Colonic mucosa (tissue), 4 donors: ENCODE data around the gene WEE1. TPM values are rescaled to one million over a fixed set of nuclear protein-coding genes. Genes with fewer than 3 reads are reported as not detected.
"Not testable (repeated sequence)": the region's sequence is repeated elsewhere in the genome, so short reads cannot be mapped to it uniquely, and the experiment has no call there.

ENCODE experiments used
- DNase-seq: peaks from one replicate; pipeline ENCODE4 v3.0.0-alpha.2; 2020
- H3K27ac ChIP-seq: fragments of 200-600 bp; one replicate; pipeline ENCODE4 v1.8.0; 2021
- H3K27me3 ChIP-seq: fragments of 200-600 bp; one replicate; pipeline ENCODE4 v1.8.0; 2021
- H3K36me3 ChIP-seq: fragments of 200-600 bp; one replicate; pipeline ENCODE4 v1.8.0; 2021
- H3K4me1 ChIP-seq: fragments of 200-600 bp; one replicate; pipeline ENCODE4 v1.8.0; 2021; ENCODE audit warnings: mild to moderate bottlenecking
- H3K4me3 ChIP-seq: fragments of 200-600 bp; one replicate; pipeline ENCODE4 v1.8.0; 2021
- H3K9ac ChIP-seq, 2 donors: one replicate each; pipeline ENCODE4 v1.7.0; 2013; ENCODE audit warnings: control low read depth in 2 of 2, low read depth in 2 of 2, low read length in 2 of 2
- H3K9me3 ChIP-seq: fragments of 200-600 bp; one replicate; pipeline ENCODE4 v1.8.0; 2021
- intact Hi-C: fragments of 100-400 bp; cut with DNase I; formaldehyde crosslinking; loops from one replicate; pipeline ENCODE4 v1.14.1; 2022
- total RNA-seq, 2 donors: library from RNA; stranded (reverse); fragmentation: NEBNext Ultra II Directional in 1 of 2; extraction: Animal tissue kit (Norgen Biotek cat#: 25700) in 1 of 2; gene quantifications; one replicate each; pipeline ENCODE4 v1.2.1, GENCODE V29; 2021
- TF ChIP-seq, protein P1 (sequence below): fragments of 200-600 bp; IDR thresholded peaks from one replicate; pipeline ENCODE4 v1.8.0; 2022; ENCODE audit warnings: antibody characterized with exemption, mild to moderate bottlenecking
- donor health status: healthy.
- donor health status: DM: no; HTN: no; CAD: no.
- donor health status: DM: no; HTN: no; CAD: no.

WEE1 gene
- total RNA-seq, 2 donors from 2014 or later, result 27.8 to 37.9 TPM

DNA sequence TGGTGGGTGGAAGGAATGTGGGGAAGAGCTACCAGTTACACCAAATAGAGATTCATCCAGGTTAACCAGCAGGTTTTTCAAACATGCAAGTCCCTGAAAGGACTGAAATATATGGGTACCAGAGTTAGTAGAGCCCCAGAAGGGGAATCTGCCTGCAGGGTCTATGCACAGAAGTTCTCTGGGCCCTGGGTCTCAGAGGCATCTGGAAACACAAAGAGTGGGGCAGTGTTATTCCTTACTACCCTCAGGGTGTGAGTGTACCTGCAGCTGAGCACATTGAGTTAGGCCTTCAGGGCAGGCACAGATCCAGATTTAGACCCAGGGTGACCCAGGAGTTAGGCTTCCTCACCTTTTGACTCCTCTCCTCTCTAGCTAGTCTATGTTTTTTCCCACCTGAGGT, 46.5 kb downstream of the WEE1 start:
- H3K9me3 ChIP-seq, result no peaks in the 10 kb centered on the region
- H3K4me1 ChIP-seq, result no peaks in the 10 kb centered on the region
- intact Hi-C loops, result no loop called here
- no peaks in the 10 kb centered on the region for H3K36me3 ChIP-seq
- no peak for DNase-seq
- no peak overlapping the region for H3K9ac ChIP-seq
- H3K4me3 ChIP-seq, result no peak overlapping the region
- no peak overlapping the region for H3K27ac ChIP-seq
- H3K27me3 ChIP-seq, result no peaks in the 10 kb centered on the region
- TF ChIP-seq, protein P1, sequence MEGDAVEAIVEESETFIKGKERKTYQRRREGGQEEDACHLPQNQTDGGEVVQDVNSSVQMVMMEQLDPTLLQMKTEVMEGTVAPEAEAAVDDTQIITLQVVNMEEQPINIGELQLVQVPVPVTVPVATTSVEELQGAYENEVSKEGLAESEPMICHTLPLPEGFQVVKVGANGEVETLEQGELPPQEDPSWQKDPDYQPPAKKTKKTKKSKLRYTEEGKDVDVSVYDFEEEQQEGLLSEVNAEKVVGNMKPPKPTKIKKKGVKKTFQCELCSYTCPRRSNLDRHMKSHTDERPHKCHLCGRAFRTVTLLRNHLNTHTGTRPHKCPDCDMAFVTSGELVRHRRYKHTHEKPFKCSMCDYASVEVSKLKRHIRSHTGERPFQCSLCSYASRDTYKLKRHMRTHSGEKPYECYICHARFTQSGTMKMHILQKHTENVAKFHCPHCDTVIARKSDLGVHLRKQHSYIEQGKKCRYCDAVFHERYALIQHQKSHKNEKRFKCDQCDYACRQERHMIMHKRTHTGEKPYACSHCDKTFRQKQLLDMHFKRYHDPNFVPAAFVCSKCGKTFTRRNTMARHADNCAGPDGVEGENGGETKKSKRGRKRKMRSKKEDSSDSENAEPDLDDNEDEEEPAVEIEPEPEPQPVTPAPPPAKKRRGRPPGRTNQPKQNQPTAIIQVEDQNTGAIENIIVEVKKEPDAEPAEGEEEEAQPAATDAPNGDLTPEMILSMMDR, result no peak

DNA sequence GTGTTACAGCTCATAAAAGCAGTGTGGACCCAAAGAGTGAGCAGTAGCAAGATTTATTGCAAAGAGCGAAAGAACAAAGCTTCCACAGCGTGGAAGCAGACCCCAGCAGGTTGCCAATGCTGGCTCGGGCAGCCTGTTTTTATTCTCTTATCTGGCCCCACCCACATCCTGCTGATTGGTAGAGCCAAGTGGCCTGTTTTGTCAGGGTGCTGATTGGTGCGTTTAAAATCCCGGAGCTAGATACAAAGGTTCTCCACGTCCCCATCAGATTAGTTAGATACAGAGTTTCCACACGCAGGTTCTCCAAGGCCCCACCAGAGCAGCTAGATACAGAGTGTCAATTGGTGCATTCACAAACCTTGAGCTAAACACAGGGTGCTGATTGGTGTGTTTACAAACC, 48.9 kb downstream of the WEE1 start:
- intact Hi-C loops, H3K9ac ChIP-seq, H3K9me3 ChIP-seq, H3K4me1 ChIP-seq, H3K27me3 ChIP-seq, H3K36me3 ChIP-seq, H3K4me3 ChIP-seq, DNase-seq, H3K27ac ChIP-seq: not testable (repeated sequence)

DNA sequence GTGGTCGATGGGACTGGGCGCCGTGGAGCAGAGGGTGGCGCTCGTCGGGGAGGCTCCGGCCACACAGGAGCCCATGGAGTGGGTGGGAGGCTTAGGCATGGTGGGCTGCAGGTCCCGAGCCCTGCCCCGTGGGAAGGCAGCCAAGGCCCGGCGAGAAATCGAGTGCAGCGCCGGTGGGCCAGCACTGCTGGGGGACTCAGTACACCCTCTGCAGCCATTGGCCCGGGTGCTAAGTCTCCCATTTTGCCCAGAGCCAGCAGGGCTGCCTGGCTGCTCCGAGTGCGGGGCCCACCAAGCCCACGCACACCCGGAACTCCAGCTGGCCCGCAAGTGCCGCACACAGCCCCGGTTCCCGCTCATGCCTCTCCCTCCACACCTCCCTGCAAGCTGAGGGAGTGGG, 49.6 kb downstream of the WEE1 start:
- intact Hi-C loops, H3K9me3 ChIP-seq, H3K27me3 ChIP-seq, H3K9ac ChIP-seq, H3K36me3 ChIP-seq, DNase-seq, H3K27ac ChIP-seq, H3K4me3 ChIP-seq, H3K4me1 ChIP-seq: not testable (repeated sequence)

DNA sequence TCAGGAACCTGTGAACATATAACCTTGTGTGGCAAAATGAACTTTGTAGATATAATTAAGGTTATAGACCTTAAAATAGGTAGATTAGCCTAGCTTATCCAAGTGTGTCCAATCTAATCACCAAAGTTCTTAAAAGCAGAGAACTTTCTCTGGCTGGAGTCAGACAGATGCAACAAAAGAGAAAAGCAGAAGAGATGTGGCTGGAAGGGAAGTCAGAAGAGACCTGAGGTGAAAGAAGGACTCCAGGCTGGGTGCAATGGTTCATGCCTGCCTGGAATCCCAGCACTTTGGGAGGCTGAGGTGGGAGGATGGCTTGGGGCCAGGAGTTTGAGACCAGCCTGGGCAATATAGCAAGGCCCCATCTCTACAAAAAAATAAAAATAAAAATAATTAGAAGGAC, 51.0 kb downstream of the WEE1 start:
- Histone ChIP-seq H3K27me3 (no peaks in the 10 kb centered on the region), H3K9ac (no peak overlapping the region), H3K36me3 (no peaks in the 10 kb centered on the region), H3K4me1 (no peaks in the 10 kb centered on the region), H3K9me3 (no peaks in the 10 kb centered on the region), H3K27ac (no peak overlapping the region), H3K4me3 (no peak overlapping the region)
- TF ChIP-seq, protein P1, result no peak
- DNase-seq, result no peak
- intact Hi-C loops, result no loop called here

DNA sequence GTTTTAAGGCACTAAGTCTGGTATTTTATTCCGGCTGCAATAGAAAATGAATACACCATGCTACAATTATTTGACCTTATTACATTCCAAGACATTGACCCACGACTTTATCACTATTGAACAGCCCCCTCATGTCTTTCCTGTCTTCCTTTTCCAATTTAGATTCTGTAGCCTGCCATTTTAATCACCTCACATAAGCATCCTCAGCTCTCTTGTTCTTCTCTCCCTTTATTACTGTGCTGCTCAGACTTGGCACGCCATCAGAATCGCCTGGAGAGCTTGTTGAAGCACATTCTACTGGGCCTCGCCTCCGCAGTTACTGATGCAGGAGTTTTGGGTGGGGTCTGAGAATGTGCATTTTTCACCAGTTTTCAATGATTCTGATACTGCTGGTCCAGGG, 51.7 kb downstream of the WEE1 start:
- Histone ChIP-seq H3K4me1 (no peaks in the 10 kb centered on the region), H3K9me3 (no peaks in the 10 kb centered on the region), H3K36me3 (no peaks in the 10 kb centered on the region), H3K27me3 (no peaks in the 10 kb centered on the region), H3K4me3 (no peak overlapping the region), H3K9ac (no peak overlapping the region), H3K27ac (no peak overlapping the region)
- TF ChIP-seq, protein P1, result no peak
- no peak for DNase-seq
- intact Hi-C loops, result no loop called here

DNA sequence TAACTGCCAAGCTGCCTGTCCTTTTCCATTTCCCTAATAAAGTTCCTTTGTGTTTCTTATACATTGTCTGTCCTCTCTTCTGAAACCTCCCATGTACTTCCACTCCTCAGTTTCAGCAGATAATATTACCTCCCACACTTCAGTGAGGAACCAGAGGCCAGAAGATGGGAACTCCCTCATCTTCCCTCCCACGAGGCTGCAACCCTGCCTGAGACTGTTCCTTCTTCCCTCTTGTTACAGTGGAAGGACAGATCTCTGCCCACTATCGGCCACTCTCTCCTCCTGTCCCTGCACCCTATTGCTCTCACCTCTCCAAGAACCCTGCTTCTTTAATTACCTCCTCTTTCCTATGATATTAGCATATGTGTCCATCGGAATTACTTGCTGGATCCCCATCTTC, 52.3 kb downstream of the WEE1 start:
- H3K4me3 ChIP-seq, result no peak overlapping the region
- no peak for DNase-seq
- no peaks in the 10 kb centered on the region for H3K27me3 ChIP-seq
- no peaks in the 10 kb centered on the region for H3K9me3 ChIP-seq
- TF ChIP-seq, protein P1, result no peak
- H3K36me3 ChIP-seq, result no peaks in the 10 kb centered on the region
- no peaks in the 10 kb centered on the region for H3K4me1 ChIP-seq
- H3K9ac ChIP-seq, result no peak overlapping the region
- intact Hi-C loops, result no loop called here
- H3K27ac ChIP-seq, result no peak overlapping the region
